Coronary artery (tissue), 2 donors: ENCODE results near the gene LONP2.

Experiments
- DNase-seq: peaks from one replicate; pipeline ENCODE4 v3.0.0-alpha.2; 2017; ENCODE audit warnings: low spot score
- H3K27ac ChIP-seq, 2 donors: fragments of 200-600 bp; sonication (generic); one replicate each; pipeline ENCODE4 v1.5.1; 2016 to 2019
- H3K4me3 ChIP-seq: fragments of 200-600 bp; sonication (generic); 2 replicates; pipeline ENCODE4 v1.5.1; 2016; ENCODE audit warnings: mild to moderate bottlenecking, moderate library complexity
- TF ChIP-seq, protein P1 (sequence below): fragments of 200-600 bp; sonication (generic); IDR thresholded peaks from one replicate; pipeline ENCODE4 v1.5.1; 2019; ENCODE audit warnings: antibody characterized with exemption

The LONP2 gene

DNA sequence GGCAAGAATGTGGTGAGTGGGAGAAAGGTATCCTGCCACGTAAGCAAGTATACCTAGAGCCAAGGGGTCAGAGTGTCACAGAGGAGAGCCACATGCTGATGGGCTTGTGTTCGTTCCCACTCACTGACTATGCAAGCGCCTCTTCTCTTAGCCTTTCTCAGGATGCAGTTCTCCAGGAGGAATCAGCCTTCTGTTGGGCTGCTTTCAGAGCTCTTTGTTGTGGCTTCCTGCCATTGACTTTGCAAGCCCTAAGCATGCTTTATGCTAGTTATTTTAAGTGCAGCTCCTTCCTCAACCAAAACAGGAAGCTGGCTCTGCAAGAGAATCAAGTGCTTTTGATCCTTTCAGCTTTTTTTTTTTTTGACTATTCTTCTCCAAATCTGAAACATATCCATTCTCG is 74.5 kb downstream of the LONP2 start:
- TF ChIP-seq, protein P1, sequence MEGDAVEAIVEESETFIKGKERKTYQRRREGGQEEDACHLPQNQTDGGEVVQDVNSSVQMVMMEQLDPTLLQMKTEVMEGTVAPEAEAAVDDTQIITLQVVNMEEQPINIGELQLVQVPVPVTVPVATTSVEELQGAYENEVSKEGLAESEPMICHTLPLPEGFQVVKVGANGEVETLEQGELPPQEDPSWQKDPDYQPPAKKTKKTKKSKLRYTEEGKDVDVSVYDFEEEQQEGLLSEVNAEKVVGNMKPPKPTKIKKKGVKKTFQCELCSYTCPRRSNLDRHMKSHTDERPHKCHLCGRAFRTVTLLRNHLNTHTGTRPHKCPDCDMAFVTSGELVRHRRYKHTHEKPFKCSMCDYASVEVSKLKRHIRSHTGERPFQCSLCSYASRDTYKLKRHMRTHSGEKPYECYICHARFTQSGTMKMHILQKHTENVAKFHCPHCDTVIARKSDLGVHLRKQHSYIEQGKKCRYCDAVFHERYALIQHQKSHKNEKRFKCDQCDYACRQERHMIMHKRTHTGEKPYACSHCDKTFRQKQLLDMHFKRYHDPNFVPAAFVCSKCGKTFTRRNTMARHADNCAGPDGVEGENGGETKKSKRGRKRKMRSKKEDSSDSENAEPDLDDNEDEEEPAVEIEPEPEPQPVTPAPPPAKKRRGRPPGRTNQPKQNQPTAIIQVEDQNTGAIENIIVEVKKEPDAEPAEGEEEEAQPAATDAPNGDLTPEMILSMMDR: no peak
- no peak for DNase-seq
- H3K4me3 ChIP-seq: no peak overlapping the region
- peak overlapping the region; percentile 7 to 35 for H3K27ac ChIP-seq

DNA sequence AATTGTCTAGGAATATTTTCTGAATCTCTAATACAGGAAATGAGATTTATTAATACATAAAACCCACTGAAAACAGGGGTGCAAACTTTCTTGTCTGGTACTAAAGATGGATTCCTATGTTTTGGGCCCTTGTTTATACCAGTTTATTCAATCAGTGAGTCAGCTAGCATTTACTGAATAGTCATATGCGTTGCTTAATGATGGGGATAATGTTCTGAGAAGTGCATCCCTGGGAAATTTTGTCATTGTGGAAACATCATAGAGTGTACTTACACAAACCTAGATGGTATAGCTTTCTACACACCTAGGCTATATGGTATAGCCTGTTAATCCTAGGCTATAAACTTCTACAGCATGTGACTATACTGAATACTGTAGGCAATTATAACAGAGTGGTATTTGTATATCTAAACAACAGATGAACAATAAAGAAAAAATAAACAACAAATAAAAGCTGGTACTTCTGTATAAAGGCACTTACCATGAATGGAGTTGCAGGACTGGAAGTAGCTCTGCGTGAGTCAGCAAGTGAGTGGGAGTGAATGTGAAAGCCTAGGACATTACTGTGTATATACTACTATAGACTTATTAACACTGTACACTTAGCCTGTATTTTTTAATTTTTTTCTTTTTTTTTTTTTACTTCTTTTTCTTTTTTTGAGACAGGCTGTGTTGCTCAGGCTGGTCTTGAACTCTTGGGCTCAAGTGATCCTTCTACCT is 77.4 kb downstream of the LONP2 start:
- Histone ChIP-seq H3K27ac (no peak overlapping the region), H3K4me3 (no peak overlapping the region)
- DNase-seq: no peak
- TF ChIP-seq, protein P1: no peak

DNA sequence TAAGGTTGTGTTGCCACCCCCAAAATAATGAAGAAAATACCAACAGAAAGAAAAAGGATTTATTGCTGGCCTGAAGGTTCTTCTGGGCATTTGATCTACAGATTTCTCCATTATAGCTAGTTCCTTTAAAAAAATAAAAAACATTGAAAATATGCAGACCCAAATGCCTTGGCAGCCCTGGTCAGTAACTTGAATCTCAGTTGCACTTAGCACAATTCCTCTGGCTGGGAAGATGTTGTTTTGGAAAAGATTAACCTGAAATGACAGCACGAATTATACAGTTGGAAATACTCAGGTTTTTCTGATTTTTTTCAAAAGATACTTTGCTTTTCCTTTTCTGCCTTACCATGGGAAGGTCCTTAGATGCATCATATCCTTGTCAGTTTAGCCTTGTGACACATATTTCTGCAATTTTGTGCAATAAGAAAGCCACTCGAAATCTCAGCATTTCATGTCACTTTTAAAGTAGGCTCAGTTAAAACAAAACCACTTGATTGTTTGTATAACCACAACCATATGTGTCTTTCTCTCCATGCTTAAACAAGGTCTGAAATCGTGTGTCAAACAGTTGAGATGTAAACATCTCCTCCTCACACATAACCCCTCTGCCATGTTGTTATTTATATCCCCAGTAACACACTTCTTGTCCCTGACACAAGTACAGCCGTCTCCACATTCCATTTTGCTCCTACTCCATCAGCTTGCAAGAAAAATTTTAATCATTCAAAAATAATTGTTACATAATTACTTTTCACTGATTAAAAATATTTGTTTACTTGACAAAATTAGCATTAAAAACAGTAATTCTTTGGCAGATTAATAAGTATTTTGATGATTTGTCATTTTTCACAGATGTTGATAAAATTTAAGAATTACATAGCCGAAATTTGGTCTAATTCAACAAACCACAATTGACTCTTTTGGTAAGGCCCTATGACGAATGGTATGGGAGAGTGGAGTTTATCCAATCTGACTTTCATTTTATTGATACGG is 80.0 kb downstream of the LONP2 start:
- no peak for DNase-seq
- Histone ChIP-seq H3K27ac (no peak overlapping the region), H3K4me3 (no peak overlapping the region)
- TF ChIP-seq, protein P1: no peak

DNA sequence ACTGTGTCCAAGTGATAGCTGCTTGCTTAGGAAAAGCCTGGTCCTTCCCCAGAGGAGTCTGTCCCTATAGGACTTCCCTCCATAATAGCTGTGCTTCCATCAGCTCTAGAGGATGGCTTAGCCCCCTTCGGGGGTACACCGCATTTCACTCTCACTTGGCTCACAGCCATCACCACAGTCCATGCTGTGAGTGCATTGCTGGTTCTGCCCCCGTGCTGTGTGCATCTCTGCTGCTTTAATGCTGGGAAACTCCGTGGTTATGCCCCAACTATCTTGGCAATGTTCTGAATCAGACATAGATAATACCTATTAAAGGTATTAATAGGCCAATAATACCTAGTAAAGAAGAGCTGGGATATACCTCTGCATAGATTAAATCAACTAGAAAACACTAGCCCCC is 82.8 kb downstream of the LONP2 start:
- DNase-seq: no peak
- H3K27ac ChIP-seq: no peak overlapping the region
- TF ChIP-seq, protein P1: no peak
- no peak overlapping the region for H3K4me3 ChIP-seq

DNA sequence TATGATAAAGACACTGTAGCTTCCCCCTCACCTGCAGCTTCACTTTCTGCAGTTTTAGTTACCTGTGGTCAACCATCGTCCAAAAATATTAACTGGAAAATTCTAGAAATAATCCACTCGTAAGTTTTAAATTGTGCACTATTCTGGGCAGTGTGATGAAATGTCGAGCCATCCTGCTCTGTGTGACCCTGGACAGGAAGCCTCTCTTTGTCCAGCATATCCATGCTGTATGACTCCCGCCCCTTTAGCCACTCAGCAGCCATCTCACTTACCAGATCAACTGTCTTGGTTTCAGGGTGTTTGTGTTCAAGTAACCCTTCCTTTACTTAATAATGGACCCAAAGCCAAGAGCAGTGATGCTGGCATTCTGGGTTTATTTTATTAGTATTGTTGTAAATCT is 85.0 kb downstream of the LONP2 start:
- Histone ChIP-seq H3K4me3 (no peak overlapping the region), H3K27ac (no peak overlapping the region)
- no peak for DNase-seq
- TF ChIP-seq, protein P1: no peak

DNA sequence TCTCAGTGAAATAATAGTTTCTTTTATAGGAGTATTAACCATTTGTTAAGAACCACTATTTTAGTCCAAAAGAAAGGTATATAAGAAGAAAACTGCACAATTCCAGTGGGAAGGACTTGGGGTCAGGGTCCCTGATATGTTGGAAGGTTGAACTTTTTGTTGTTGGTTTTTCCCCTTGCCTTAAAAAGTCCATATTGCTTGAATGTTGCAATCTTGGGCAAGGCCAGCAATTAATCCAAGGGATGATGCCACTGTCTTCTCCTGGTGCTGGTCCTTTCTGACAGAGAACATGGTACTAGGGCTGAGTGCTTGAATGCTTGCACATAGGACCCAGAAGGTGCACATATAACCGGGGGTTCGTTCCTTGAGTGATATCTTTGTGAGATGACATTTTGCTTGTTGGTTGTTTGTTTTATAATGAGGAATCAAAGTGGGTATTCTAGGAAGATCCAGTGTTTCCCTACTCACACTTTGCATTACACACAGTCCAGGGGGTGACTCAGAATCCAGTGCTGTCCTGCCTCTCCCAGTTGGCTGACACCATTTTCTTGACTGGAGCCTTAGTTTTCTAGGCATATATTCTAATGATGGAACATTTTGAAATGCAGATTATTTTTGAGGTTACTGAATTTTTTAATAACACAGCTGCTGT is 86.2 kb downstream of the LONP2 start:
- TF ChIP-seq, protein P1: no peak
- no peak overlapping the region for H3K4me3 ChIP-seq
- DNase-seq: no peak
- no peak overlapping the region for H3K27ac ChIP-seq
